Breast epithelium (tissue), 3 donors: Measurements from ENCODE around the gene RASA4B.
"Not testable (repeated sequence)": the region's sequence is repeated elsewhere in the genome, so short reads cannot be mapped to it uniquely, and the experiment has no call there.

Experiments used
- CTCF ChIP-seq, 3 donors: fragments of 450-650 bp; IDR thresholded peaks; one replicate each; pipeline ENCODE4 v1.5.1; 2016 to 2017; ENCODE audit warnings: antibody characterized with exemption in 3 of 3, mild to moderate bottlenecking in 3 of 3, moderate library complexity in 3 of 3
- POLR2A ChIP-seq: fragments of 450-650 bp; IDR thresholded peaks from one replicate; pipeline ENCODE4 v1.6.1; 2016; ENCODE audit warnings: antibody characterized with exemption, mild to moderate bottlenecking, moderate library complexity

- not testable (repeated sequence) for TF ChIP-seq CTCF (IDR thresholded peaks at IDR 0.05); POLR2A
Measured at GRCh38 chr7:102532127-102532526, 14.6 kb upstream of the RASA4B start.
